ENCODE measurements around the gene MPL.

MPL gene

GRCh38 chr1:43304771-43305300 is 32.8 kb upstream of the MPL start:
- no peaks in the 10 kb centered on the region for H3K27me3 ChIP-seq (replicated peaks)
- no peak overlapping the region for H3K4me3 ChIP-seq (ENCODE audit: low read depth, low read length)
- no peak for DNase-seq
- H3K27ac ChIP-seq: no peak overlapping the region
- in situ Hi-C loops (cut with HindIII; ENCODE audit: low pct_ligation_motif_present, low sequenced_read_pairs): no loop called here
- no peak for TF ChIP-seq CTCF (IDR thresholded peaks at IDR 0.05; ENCODE audit: low read depth, low read length, missing control alignments)
- H3K36me3 ChIP-seq (replicated peaks): no peaks in the 10 kb centered on the region

GRCh38 chr1:43305461-43305860 is 32.2 kb upstream of the MPL start:
- no peak overlapping the region for H3K4me3 ChIP-seq (ENCODE audit: low read depth, low read length)
- no peak overlapping the region for H3K27ac ChIP-seq
- no peak for DNase-seq
- no peaks in the 10 kb centered on the region for H3K36me3 ChIP-seq (replicated peaks)
- TF ChIP-seq CTCF (IDR thresholded peaks at IDR 0.05; ENCODE audit: low read depth, low read length, missing control alignments): no peak
- no peaks in the 10 kb centered on the region for H3K27me3 ChIP-seq (replicated peaks)
- in situ Hi-C loops (cut with HindIII; ENCODE audit: low pct_ligation_motif_present, low sequenced_read_pairs): no loop called here

GRCh38 chr1:43305926-43306687 is 31.5 kb upstream of the MPL start:
- no peak overlapping the region for H3K4me3 ChIP-seq (ENCODE audit: low read depth, low read length)
- in situ Hi-C loops (cut with HindIII; ENCODE audit: low pct_ligation_motif_present, low sequenced_read_pairs): no loop called here
- no peaks in the 10 kb centered on the region for H3K27me3 ChIP-seq (replicated peaks)
- no peak for DNase-seq
- no peak overlapping the region for H3K27ac ChIP-seq
- H3K36me3 ChIP-seq (replicated peaks): no peaks in the 10 kb centered on the region
- TF ChIP-seq CTCF (IDR thresholded peaks at IDR 0.05; ENCODE audit: low read depth, low read length, missing control alignments): no peak

GRCh38 chr1:43306688-43307457 is 30.7 kb upstream of the MPL start:
- Histone ChIP-seq H3K27ac (no peak overlapping the region), H3K27me3 (replicated peaks) (no peaks in the 10 kb centered on the region), H3K36me3 (replicated peaks) (no peaks in the 10 kb centered on the region), H3K4me3 (ENCODE audit: low read depth, low read length) (no peak overlapping the region)
- TF ChIP-seq CTCF (IDR thresholded peaks at IDR 0.05; ENCODE audit: low read depth, low read length, missing control alignments): no peak
- in situ Hi-C loops (cut with HindIII; ENCODE audit: low pct_ligation_motif_present, low sequenced_read_pairs): no loop called here
- DNase-seq: no peak

- no peak for TF ChIP-seq CTCF (IDR thresholded peaks at IDR 0.05; ENCODE audit: low read depth, low read length, missing control alignments)
- Histone ChIP-seq H3K4me3 (ENCODE audit: low read depth, low read length) (no peak overlapping the region), H3K27me3 (replicated peaks) (no peaks in the 10 kb centered on the region), H3K27ac (no peak overlapping the region), H3K36me3 (replicated peaks) (no peaks in the 10 kb centered on the region)
- in situ Hi-C loops (cut with HindIII; ENCODE audit: low pct_ligation_motif_present, low sequenced_read_pairs): no loop called here
- no peak for DNase-seq
Observed at GRCh38 chr1:43307458-43308158, 30.0 kb upstream of the MPL start.

All from brain microvascular endothelial cell (primary cell).